ENCODE results near the gene PPIG. TPM values are rescaled to one million over a fixed set of nuclear protein-coding genes. Genes with fewer than 3 reads are reported as not detected.
"Not testable (repeated sequence)": the region's sequence is repeated elsewhere in the genome, so short reads cannot be mapped to it uniquely, and the experiment has no call there.

PPIG gene
- total RNA-seq, 2 experiments from 2014 or later: 48.8 to 49.6 TPM

DNA sequence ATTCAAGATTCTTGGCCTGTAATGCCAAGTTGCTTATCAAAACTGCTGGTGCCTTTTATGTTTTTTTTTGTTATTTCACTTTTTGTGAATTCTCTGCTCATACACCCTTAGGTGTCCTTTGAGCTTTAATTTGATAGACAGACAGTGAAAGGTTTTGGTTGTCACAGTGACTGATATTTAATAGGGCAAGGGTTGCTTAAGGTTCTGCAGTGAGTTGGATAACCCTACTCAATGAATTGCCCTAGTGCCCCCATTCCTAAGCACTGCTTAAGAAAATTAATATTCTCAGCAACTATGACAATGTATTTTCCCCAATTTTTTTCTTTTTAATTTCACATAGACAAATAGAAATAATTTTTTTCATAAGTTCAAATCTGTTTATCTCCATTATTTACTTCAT, 15.4 kb downstream of the PPIG start:
- ChIA-PET CTCF (interaction anchor here (0.7 kb wide), 1 partner anchor 177 kb away, joined by 3 read pairs; no protein-coding TSS in a partner anchor), POLR2A (no interaction called here)

DNA sequence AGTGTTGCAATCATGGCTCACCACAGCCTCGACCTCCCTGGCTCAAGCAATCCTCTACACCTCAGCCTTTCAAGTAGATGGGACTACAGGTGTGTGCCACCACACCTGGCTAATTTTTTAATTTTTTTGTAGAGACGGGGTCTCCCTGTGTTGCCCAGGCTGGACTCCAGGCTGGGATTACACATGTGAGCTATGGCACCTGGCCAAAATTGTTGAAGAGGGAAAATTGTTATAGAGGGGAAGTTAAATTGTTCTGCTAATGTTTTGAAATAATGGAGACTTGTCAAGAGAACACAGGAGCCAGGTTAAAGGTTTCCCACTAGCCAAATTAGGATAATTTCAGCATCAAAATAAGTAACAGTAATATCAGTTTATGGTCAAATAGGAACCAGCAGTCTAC, 25.1 kb downstream of the PPIG start:
- Mint-ChIP-seq H3K27me3 (no peaks in the 10 kb centered on the region), H3K36me3 (ENCODE audit: low read depth) (peaks cover 73% of the 10 kb centered on the region), H3K27ac (no peak overlapping the region), H3K4me3 (no peak overlapping the region), H3K4me1 (no peaks in the 10 kb centered on the region), H3K9me3 (no peaks in the 10 kb centered on the region)
- ChIA-PET CTCF (no interaction called here), POLR2A (no interaction called here)
- DNase-seq: no peak

More for the DNA sequence above, 15.4 kb downstream of the PPIG start:
- Mint-ChIP-seq H3K9me3 (no peaks in the 10 kb centered on the region), H3K27ac (no peak overlapping the region), H3K4me3 (no peak overlapping the region), H3K27me3 (no peaks in the 10 kb centered on the region), H3K4me1 (peaks cover 6% of the 10 kb centered on the region), H3K36me3 (ENCODE audit: low read depth) (peaks cover 18% of the 10 kb centered on the region)
- DNase-seq: no peak

DNA sequence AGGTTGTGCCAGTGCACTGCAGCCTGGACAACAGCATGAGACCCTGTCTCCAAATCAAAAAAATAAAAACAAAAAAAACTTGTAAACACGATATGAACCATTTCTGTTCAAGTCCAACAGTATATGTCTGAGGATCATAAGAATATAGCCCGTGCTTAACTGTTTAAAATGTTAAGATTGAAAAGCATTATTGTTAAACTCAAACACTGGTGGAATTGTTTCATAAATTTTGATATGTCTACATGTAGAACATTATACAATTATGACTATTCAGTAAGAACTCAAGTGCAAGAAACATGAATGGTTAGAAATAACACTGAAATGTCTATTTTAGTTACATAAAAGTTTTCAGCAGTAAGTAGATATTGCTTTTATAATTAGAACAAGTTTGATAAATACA, 29.7 kb downstream of the PPIG start:
- Mint-ChIP-seq H3K4me1 (peaks cover 3% of the 10 kb centered on the region), H3K36me3 (ENCODE audit: low read depth) (peaks cover 91% of the 10 kb centered on the region), H3K27ac (no peak overlapping the region), H3K4me3 (no peak overlapping the region), H3K27me3 (no peaks in the 10 kb centered on the region), H3K9me3 (peaks cover 12% of the 10 kb centered on the region)
- no peak for DNase-seq
- ChIA-PET POLR2A (no interaction called here), CTCF (interaction anchor here (1.0 to 1.4 kb wide), 2 partner anchors 43 to 86 kb away, joined by 3 read pairs; no protein-coding TSS in a partner anchor)

DNA sequence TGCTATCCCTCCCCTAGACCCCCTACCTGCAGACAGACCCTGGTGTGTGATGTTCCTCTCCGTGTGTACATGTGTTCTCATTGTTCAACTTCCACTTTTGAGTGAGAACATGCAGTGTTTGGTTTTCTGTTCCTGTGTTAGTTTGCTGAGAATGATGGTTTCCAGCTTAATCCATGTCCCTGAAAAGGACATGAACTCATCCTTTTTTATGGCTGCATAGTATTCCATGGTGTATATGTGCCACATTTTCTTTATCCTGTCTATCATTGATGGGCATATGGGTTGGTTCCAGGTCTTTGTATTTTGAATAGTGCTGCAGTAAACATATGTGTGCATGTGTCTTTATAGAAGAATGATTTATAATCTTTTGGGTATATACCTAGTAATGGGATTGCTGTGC, 31.8 kb downstream of the PPIG start:
- H3K4me1 Mint-ChIP-seq, H3K27ac Mint-ChIP-seq, DNase-seq, H3K27me3 Mint-ChIP-seq, H3K4me3 Mint-ChIP-seq, CTCF ChIA-PET: not testable (repeated sequence)
- Mint-ChIP-seq H3K36me3 (ENCODE audit: low read depth) (peaks cover 87% of the 10 kb centered on the region), H3K9me3 (peaks cover 12% of the 10 kb centered on the region)
- POLR2A ChIA-PET: interaction anchor here (1.3 kb wide), 1 partner anchor 43 kb away, joined by 3 read pairs; the partner anchor contains the start of gene FASTKD1

- POLR2A ChIA-PET: no interaction called here
- Mint-ChIP-seq H3K9me3 (peaks cover 12% of the 10 kb centered on the region), H3K4me1 (peaks cover 16% of the 10 kb centered on the region), H3K27ac (no peak overlapping the region), H3K27me3 (no peaks in the 10 kb centered on the region), H3K36me3 (ENCODE audit: low read depth) (peaks cover 74% of the 10 kb centered on the region), H3K4me3 (no peak overlapping the region)
- no peak for DNase-seq
- CTCF ChIA-PET: no interaction called here
These were observed 35.8 kb downstream of the PPIG start for GRCh38 chr2:169619946-169620345.

GRCh38 chr2:169620509-169620908, 36.4 kb downstream of the PPIG start:
- Mint-ChIP-seq H3K4me1 (peaks cover 16% of the 10 kb centered on the region), H3K9me3 (peaks cover 12% of the 10 kb centered on the region), H3K27ac (no peak overlapping the region), H3K4me3 (no peak overlapping the region), H3K36me3 (ENCODE audit: low read depth) (peaks cover 73% of the 10 kb centered on the region), H3K27me3 (no peaks in the 10 kb centered on the region)
- POLR2A ChIA-PET: no interaction called here
- CTCF ChIA-PET: no interaction called here
- DNase-seq: no peak

DNA sequence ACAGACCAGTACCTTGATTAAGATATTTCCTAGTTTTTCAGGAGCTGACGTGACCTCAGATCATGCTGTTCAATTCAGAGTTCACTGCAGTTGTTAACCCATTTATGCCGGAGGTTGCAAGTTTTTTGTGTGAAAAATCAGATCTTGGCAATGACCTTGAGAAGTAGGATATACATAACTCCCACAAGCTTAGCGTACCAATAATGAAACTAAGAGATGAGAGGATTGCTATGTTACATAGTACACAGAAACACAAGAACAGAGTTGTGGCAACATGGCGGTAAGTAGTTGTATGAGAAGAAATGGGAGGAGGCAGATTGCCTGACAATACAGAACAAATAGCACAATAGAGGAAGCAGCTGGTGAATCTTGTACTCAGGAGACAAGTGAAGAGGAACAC, 39.1 kb downstream of the PPIG start:
- H3K9me3 Mint-ChIP-seq: no peaks in the 10 kb centered on the region
- H3K27ac Mint-ChIP-seq: no peak overlapping the region
- no peaks in the 10 kb centered on the region for H3K27me3 Mint-ChIP-seq
- H3K4me3 Mint-ChIP-seq: no peak overlapping the region
- DNase-seq: no peak
- ChIA-PET CTCF (no interaction called here), POLR2A (interaction anchor here (1.2 kb wide), 1 partner anchor 50 kb away, joined by 3 read pairs; no protein-coding TSS in a partner anchor)
- peaks cover 16% of the 10 kb centered on the region for H3K4me1 Mint-ChIP-seq
- H3K36me3 Mint-ChIP-seq (ENCODE audit: low read depth): peaks cover 59% of the 10 kb centered on the region

DNA sequence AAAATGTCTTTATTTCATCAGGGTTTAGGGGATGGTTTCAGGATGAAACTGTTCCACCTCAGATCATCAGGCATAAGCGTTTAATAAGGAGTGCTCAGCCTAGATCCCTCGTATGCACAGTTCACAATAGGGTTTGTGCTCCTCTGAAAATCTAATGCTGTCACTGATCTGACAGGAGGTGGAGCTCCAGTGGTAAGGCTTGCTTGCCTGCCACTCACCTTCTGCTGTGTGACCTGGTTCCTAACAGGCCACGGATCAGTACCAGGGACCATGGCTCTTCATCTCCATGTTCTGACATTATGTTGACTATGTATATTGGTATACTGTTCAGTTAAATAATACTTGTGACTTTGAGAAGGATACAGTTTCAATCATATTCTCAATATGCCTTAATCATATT, 41.6 kb downstream of the PPIG start:
- Mint-ChIP-seq H3K4me1 (peaks cover 8% of the 10 kb centered on the region), H3K4me3 (no peak overlapping the region), H3K9me3 (no peaks in the 10 kb centered on the region), H3K36me3 (ENCODE audit: low read depth) (peaks cover 45% of the 10 kb centered on the region), H3K27ac (no peak overlapping the region), H3K27me3 (no peaks in the 10 kb centered on the region)
- DNase-seq: no peak
- POLR2A ChIA-PET: no interaction called here
- CTCF ChIA-PET: no interaction called here

DNA sequence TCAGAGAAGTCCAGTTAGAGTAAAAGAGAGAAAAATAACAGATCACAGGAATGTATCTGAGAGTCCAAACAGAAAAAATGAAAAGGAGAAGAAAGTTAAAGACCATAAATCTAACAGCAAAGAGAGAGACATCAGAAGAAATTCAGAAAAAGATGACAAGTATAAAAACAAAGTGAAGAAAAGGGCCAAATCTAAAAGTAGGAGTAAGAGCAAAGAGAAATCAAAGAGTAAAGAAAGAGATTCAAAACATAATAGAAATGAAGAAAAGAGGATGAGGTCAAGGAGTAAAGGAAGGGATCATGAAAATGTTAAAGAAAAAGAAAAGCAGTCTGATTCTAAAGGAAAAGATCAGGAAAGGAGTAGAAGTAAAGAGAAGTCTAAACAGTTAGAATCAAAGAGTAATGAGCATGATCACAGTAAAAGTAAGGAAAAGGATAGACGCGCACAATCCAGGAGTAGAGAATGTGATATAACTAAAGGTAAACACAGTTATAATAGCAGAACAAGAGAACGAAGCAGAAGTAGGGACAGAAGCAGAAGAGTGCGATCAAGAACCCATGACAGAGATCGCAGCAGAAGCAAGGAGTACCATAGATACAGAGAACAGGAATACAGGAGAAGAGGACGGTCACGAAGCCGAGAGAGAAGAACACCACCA, 52.4 kb downstream of the PPIG start:
- H3K4me1 Mint-ChIP-seq: no peaks in the 10 kb centered on the region
- peaks cover 30% of the 10 kb centered on the region for H3K36me3 Mint-ChIP-seq (ENCODE audit: low read depth)
- no peaks in the 10 kb centered on the region for H3K9me3 Mint-ChIP-seq
- CTCF ChIA-PET: no interaction called here
- no peak overlapping the region for H3K4me3 Mint-ChIP-seq
- no peaks in the 10 kb centered on the region for H3K27me3 Mint-ChIP-seq
- H3K27ac Mint-ChIP-seq: no peak overlapping the region
- POLR2A ChIA-PET: no interaction called here
- DNase-seq: no peak

GRCh38 chr2:169637620-169638019, 53.5 kb downstream of the PPIG start:
- Mint-ChIP-seq H3K4me1 (no peaks in the 10 kb centered on the region), H3K36me3 (ENCODE audit: low read depth) (peaks cover 25% of the 10 kb centered on the region), H3K27me3 (no peaks in the 10 kb centered on the region), H3K9me3 (no peaks in the 10 kb centered on the region), H3K27ac (no peak overlapping the region), H3K4me3 (no peak overlapping the region)
- DNase-seq: no peak
- CTCF ChIA-PET: interaction anchor here (0.6 kb wide), 1 partner anchor 246 kb away, joined by 3 read pairs; no protein-coding TSS in a partner anchor
- POLR2A ChIA-PET: no interaction called here

DNA sequence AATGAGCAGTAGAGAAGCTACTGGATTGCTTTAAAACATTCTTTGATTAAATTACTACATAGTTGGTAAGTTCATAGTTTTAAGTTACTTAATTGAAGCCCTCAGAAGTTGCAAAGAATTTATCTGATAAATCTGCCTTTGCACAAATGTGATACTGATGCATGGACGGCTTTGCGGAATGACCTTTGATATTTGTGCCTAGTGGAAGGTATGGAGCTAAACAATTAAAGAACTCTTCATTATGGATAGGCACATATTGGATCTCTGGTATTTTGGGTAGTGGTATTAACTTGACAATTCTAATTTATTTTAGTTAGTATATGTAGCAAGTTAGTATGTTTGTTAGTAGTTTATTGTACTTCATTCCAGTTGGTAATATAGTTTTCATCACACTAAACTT, 56.0 kb downstream of the PPIG start:
- H3K4me3 Mint-ChIP-seq: no peak overlapping the region
- no peak for DNase-seq
- no peak overlapping the region for H3K27ac Mint-ChIP-seq
- no peaks in the 10 kb centered on the region for H3K9me3 Mint-ChIP-seq
- ChIA-PET CTCF (no interaction called here), POLR2A (interaction anchor here (0.6 to 1.8 kb wide), 2 partner anchors 55 to 86 kb away, joined by 3 to 5 read pairs; no protein-coding TSS in a partner anchor)
- H3K36me3 Mint-ChIP-seq (ENCODE audit: low read depth): peaks cover 18% of the 10 kb centered on the region
- peaks cover 3% of the 10 kb centered on the region for H3K27me3 Mint-ChIP-seq
- H3K4me1 Mint-ChIP-seq: no peaks in the 10 kb centered on the region

GRCh38 chr2:169641464-169641863, 57.3 kb downstream of the PPIG start:
- peaks cover 6% of the 10 kb centered on the region for H3K27me3 Mint-ChIP-seq
- ChIA-PET CTCF (no interaction called here), POLR2A (no interaction called here)
- H3K4me3 Mint-ChIP-seq: no peak overlapping the region
- H3K36me3 Mint-ChIP-seq (ENCODE audit: low read depth): peaks cover 18% of the 10 kb centered on the region
- H3K4me1 Mint-ChIP-seq: no peaks in the 10 kb centered on the region
- no peaks in the 10 kb centered on the region for H3K9me3 Mint-ChIP-seq
- DNase-seq: no peak
- no peak overlapping the region for H3K27ac Mint-ChIP-seq

- Mint-ChIP-seq H3K4me1 (no peaks in the 10 kb centered on the region), H3K4me3 (no peak overlapping the region), H3K9me3 (no peaks in the 10 kb centered on the region), H3K27me3 (peaks cover 16% of the 10 kb centered on the region), H3K36me3 (ENCODE audit: low read depth) (peaks cover 10% of the 10 kb centered on the region), H3K27ac (no peak overlapping the region)
- POLR2A ChIA-PET: interaction anchor here (1.3 kb wide), 1 partner anchor 39 kb away, joined by 3 read pairs; no protein-coding TSS in a partner anchor
- CTCF ChIA-PET: no interaction called here
- DNase-seq: no peak
These were observed 60.0 kb downstream of the PPIG start for GRCh38 chr2:169644173-169644572.

DNA sequence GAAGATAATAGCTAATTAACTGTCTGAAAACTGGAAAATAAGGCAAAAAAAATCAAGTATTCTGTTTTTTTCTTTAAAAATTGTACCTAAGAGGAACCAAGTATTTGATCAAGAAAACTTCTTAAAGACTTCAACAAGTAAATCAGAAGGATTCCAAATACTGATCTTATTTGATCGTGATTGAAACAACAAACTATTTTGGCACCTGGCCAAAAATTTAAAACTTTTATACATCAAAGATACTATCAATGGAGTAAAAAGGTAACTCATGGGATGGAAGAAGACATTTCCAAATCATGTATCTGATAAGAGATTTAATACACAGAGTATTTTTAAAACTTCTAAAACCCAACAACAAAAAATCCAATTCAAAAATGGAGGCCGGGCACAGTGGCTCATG, 63.3 kb downstream of the PPIG start:
- Mint-ChIP-seq H3K4me1 (no peaks in the 10 kb centered on the region), H3K27me3 (peaks cover 24% of the 10 kb centered on the region), H3K27ac (no peak overlapping the region), H3K36me3 (ENCODE audit: low read depth) (no peaks in the 10 kb centered on the region), H3K4me3 (no peak overlapping the region), H3K9me3 (no peaks in the 10 kb centered on the region)
- POLR2A ChIA-PET: no interaction called here
- no peak for DNase-seq
- CTCF ChIA-PET: no interaction called here

All from activated CD4-positive, alpha-beta memory T cell treated with anti-CD3 and anti-CD28 coated beads, Interleukin-2, amount 10 ng/mL, durations not matched to agents 7 days and 5 days (primary cell).